OCI-LY1 (cell line): ENCODE results near the gene BHLHE23.

Experiments
- EZH2 ChIP-seq: fragments of 200-600 bp; sonication (generic), shearing (Covaris generic); IDR thresholded peaks from 2 replicates; pipeline ENCODE4 v1.8.0; 2017; ENCODE audit warnings: borderline replicate concordance, mixed run types, mild to moderate bottlenecking, antibody characterized with exemption, low read length, moderate library complexity, mixed read lengths
- TF ChIP-seq, protein P1 (sequence below): fragments of 200-600 bp; sonication (generic), shearing (Covaris generic); IDR thresholded peaks from 2 replicates; pipeline ENCODE4 v1.5.1; 2017; ENCODE audit warnings: mild to moderate bottlenecking, antibody characterized with exemption, low read length, moderate library complexity, mixed read lengths

DNA sequence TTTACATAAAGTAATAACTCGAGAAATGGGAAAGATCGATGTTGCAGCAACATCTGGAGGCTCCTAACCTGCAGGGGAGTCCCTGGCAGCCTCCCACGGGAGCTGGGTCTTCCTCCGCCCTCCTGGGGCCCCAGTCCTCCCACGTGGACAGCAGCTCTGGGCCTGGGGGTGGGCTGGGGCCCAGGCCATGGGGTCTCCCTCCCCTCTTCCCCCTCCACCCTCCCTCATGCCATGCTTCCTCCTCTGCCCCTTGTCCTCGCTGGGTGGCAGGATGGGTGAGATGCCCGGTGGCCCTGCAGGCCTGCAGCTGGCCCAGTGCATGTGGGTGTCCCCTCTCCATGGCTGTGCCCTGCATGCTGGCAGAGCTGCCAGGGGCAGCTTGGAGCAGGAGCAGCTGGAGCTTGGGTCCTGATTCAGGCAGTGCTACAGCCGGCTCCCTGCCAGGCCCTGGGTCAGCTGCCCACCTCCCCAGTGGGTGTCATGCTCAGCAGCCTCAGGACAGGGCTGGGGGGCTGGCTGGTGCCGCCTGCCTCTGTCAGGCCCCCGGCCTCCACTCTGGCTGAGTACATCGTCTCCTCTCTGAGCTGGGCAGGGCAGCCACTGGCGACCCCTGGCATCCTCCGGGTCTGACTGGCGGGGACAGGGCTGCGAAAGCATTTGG, 48.9 kb upstream of the BHLHE23 start:
- TF ChIP-seq, protein P1, sequence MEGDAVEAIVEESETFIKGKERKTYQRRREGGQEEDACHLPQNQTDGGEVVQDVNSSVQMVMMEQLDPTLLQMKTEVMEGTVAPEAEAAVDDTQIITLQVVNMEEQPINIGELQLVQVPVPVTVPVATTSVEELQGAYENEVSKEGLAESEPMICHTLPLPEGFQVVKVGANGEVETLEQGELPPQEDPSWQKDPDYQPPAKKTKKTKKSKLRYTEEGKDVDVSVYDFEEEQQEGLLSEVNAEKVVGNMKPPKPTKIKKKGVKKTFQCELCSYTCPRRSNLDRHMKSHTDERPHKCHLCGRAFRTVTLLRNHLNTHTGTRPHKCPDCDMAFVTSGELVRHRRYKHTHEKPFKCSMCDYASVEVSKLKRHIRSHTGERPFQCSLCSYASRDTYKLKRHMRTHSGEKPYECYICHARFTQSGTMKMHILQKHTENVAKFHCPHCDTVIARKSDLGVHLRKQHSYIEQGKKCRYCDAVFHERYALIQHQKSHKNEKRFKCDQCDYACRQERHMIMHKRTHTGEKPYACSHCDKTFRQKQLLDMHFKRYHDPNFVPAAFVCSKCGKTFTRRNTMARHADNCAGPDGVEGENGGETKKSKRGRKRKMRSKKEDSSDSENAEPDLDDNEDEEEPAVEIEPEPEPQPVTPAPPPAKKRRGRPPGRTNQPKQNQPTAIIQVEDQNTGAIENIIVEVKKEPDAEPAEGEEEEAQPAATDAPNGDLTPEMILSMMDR: no peak
- no peak for TF ChIP-seq EZH2
